ENCODE data around the gene CAPN5. TPM values are rescaled to one million over a fixed set of nuclear protein-coding genes. Genes with fewer than 3 reads are reported as not detected.

The CAPN5 gene
- total and polyA plus RNA-seq, 2 of the 13 experiments (the other 11 are each of a cell fraction or from before 2014, with no cell fraction given) = 0.27 to 1.2 TPM

DNA sequence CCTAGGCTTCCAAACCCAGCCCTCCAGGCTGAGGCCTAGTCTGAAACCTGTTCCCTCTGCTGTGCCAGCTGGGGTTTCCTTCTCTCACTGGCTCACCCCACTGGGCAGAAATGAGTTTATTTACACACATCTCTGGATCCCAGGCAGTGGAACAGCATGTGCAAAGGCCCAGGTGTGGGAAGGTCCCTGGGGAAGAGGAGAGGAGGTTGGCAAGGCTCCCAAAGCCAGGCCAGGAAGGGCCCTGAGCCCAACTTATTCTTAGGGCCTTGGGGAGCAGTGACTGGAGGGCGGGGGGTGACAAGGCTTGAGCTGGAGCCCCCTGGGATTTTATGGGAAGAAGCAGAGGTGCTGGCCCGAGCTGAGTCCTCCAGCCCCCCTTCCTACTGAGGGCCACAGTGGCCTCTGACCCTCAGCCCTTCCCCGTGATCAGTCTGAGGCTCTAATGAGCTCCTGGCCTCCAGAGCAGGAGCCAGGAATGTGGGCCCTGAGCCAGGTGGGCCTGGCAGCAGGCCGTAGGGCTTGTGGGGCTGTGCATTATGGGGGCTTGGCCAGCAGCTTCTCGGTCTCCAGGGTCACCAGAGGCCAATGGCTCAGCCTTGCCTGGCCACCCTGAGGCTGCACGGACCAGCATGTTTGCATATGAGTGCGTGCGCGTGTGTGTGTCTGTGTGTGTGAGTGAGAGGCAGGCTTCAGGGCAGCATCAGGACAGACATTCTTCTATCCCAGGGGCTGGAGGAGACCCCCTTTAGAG lies 64.2 kb downstream of the CAPN5 start (continued):
- no peak for TF ChIP-seq RFX5 (IDR thresholded peaks at IDR 0.05; ENCODE audit: low read depth, low read length)
- TF ChIP-seq BORCS8-MEF2B (CRISPR knock-in tag; IDR thresholded peaks at IDR 0.05) = no peak
- no peak for TF ChIP-seq ONECUT2 (CRISPR knock-in tag; IDR thresholded peaks at IDR 0.05)
- TF ChIP-seq, protein P1, sequence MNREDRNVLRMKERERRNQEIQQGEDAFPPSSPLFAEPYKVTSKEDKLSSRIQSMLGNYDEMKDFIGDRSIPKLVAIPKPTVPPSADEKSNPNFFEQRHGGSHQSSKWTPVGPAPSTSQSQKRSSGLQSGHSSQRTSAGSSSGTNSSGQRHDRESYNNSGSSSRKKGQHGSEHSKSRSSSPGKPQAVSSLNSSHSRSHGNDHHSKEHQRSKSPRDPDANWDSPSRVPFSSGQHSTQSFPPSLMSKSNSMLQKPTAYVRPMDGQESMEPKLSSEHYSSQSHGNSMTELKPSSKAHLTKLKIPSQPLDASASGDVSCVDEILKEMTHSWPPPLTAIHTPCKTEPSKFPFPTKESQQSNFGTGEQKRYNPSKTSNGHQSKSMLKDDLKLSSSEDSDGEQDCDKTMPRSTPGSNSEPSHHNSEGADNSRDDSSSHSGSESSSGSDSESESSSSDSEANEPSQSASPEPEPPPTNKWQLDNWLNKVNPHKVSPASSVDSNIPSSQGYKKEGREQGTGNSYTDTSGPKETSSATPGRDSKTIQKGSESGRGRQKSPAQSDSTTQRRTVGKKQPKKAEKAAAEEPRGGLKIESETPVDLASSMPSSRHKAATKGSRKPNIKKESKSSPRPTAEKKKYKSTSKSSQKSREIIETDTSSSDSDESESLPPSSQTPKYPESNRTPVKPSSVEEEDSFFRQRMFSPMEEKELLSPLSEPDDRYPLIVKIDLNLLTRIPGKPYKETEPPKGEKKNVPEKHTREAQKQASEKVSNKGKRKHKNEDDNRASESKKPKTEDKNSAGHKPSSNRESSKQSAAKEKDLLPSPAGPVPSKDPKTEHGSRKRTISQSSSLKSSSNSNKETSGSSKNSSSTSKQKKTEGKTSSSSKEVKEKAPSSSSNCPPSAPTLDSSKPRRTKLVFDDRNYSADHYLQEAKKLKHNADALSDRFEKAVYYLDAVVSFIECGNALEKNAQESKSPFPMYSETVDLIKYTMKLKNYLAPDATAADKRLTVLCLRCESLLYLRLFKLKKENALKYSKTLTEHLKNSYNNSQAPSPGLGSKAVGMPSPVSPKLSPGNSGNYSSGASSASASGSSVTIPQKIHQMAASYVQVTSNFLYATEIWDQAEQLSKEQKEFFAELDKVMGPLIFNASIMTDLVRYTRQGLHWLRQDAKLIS (CRISPR knock-in tag; IDR thresholded peaks at IDR 0.05) = no peak
- TF ChIP-seq, protein P2, sequence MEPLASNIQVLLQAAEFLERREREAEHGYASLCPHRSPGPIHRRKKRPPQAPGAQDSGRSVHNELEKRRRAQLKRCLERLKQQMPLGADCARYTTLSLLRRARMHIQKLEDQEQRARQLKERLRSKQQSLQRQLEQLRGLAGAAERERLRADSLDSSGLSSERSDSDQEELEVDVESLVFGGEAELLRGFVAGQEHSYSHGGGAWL (CRISPR knock-in tag; IDR thresholded peaks at IDR 0.05) = no peak
- TF ChIP-seq ZNF788 (CRISPR knock-in tag; IDR thresholded peaks at IDR 0.05; ENCODE audit: borderline replicate concordance) = peak; percentile 60; the same call in 1 of the 2 replicates
- no peak for TF ChIP-seq NR3C1 (CRISPR knock-in tag; IDR thresholded peaks at IDR 0.05)
- no peak for TF ChIP-seq MIER2 (CRISPR knock-in tag; IDR thresholded peaks at IDR 0.05)
- TF ChIP-seq ZNF207 (IDR thresholded peaks at IDR 0.05; ENCODE audit: borderline replicate concordance) = no peak
- TF ChIP-seq CREM (IDR thresholded peaks at IDR 0.05) = no peak
- no peak for TF ChIP-seq CREM (CRISPR knock-in tag; IDR thresholded peaks at IDR 0.05)
- no peak for TF ChIP-seq ZNF709 (CRISPR knock-in tag; IDR thresholded peaks at IDR 0.05)
- TF ChIP-seq TAF15 (IDR thresholded peaks at IDR 0.05; ENCODE audit: low read depth, low read length, poor library complexity, severe bottlenecking) = no peak
- TF ChIP-seq POLR2AphosphoS5 (IDR thresholded peaks at IDR 0.05; ENCODE audit: low read depth, low read length) = no peak
- TF ChIP-seq, protein P3, sequence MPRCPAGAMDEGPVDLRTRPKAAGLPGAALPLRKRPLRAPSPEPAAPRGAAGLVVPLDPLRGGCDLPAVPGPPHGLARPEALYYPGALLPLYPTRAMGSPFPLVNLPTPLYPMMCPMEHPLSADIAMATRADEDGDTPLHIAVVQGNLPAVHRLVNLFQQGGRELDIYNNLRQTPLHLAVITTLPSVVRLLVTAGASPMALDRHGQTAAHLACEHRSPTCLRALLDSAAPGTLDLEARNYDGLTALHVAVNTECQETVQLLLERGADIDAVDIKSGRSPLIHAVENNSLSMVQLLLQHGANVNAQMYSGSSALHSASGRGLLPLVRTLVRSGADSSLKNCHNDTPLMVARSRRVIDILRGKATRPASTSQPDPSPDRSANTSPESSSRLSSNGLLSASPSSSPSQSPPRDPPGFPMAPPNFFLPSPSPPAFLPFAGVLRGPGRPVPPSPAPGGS (CRISPR knock-in tag; IDR thresholded peaks at IDR 0.05) = no peak
- TF ChIP-seq ETV5 (CRISPR knock-in tag; IDR thresholded peaks at IDR 0.05; ENCODE audit: borderline replicate concordance) = no peak
- TF ChIP-seq SYNCRIP (IDR thresholded peaks at IDR 0.05; ENCODE audit: insufficient read depth, low read depth, low read length) = no peak
- TF ChIP-seq PHB2 (IDR thresholded peaks at IDR 0.05; ENCODE audit: partially characterized antibody) = no peak
- no peak for TF ChIP-seq KDM5A (IDR thresholded peaks at IDR 0.05; ENCODE audit: borderline replicate concordance, low read length)
- TF ChIP-seq HNRNPL (IDR thresholded peaks at IDR 0.05; ENCODE audit: low read depth, low read length) = peak; percentile 46; the same call in 1 of the 2 replicates
- TF ChIP-seq ZNF343 (CRISPR knock-in tag; IDR thresholded peaks at IDR 0.05) = no peak
- TF ChIP-seq ZNF761 (CRISPR knock-in tag; conservative IDR thresholded peaks at IDR 0.05) = no peak
- TF ChIP-seq ZNF790 (CRISPR knock-in tag; IDR thresholded peaks at IDR 0.05; ENCODE audit: borderline replicate concordance) = no peak
- peak; percentile 73 to 86 for TF ChIP-seq NR2F1 (CRISPR knock-in tag; IDR thresholded peaks at IDR 0.05)
- 0 out of 2 replicates have a peak, but pooled peaks have one; percentile 60 for TF ChIP-seq ZNF556 (CRISPR knock-in tag; IDR thresholded peaks at IDR 0.05; ENCODE audit: borderline replicate concordance)
- TF ChIP-seq ZNF143 (CRISPR knock-in tag; IDR thresholded peaks at IDR 0.05) = peak; percentile 79
- no peak for TF ChIP-seq ZNF121 (CRISPR knock-in tag; IDR thresholded peaks at IDR 0.05)

Data from HepG2 (cell line).